Stomach (tissue), 9 donors: ENCODE measurements around the gene FEV. TPM values are rescaled to one million over a fixed set of nuclear protein-coding genes. Genes with fewer than 3 reads are reported as not detected.

Source experiments
- DNase-seq, 2 donors: peaks; one replicate each; pipeline versions ENCODE4 v3.0.0 to v3.0.0-alpha.2; 2013 to 2019
- H3K27ac ChIP-seq, 5 donors: fragments of 200-600 bp in 4 of 5; sonication (generic) in 4 of 5; one replicate each; pipeline ENCODE4 v1.5.1; 2013 to 2019; ENCODE audit warnings: mild to moderate bottlenecking in 1 of 5, moderate library complexity in 1 of 5
- H3K27me3 ChIP-seq, 3 donors: fragments of 200-600 bp; sonication (generic); one replicate each; pipeline ENCODE4 v1.5.1; 2017 to 2019; ENCODE audit warnings: mixed run types in 1 of 3
- H3K36me3 ChIP-seq, 4 donors: fragments of 200-600 bp; sonication (generic); 1 replicate in 3 of 4; 2 replicates in 1 of 4; pipeline ENCODE4 v1.5.1; 2016 to 2019
- H3K4me1 ChIP-seq, 4 donors: fragments of 200-600 bp; sonication (generic); one replicate each; pipeline ENCODE4 v1.5.1; 2016 to 2019
- H3K4me3 ChIP-seq, 4 donors: fragments of 200-600 bp; sonication (generic) in 3 of 4; one replicate each; pipeline ENCODE4 v1.5.1; 2016 to 2019; ENCODE audit warnings: mild to moderate bottlenecking in 1 of 4
- H3K9me3 ChIP-seq, 4 donors: fragments of 200-600 bp; sonication (generic); one replicate each; pipeline ENCODE4 v1.5.1; 2016 to 2019
- CTCF ChIP-seq, 7 experiments: fragments of 450-650 bp in 4 of 7; fragments of 200-600 bp in 3 of 7; sonication (generic) in 3 of 7; IDR thresholded peaks; one replicate each; pipeline ENCODE4 v1.5.1; 2016 to 2019; ENCODE audit warnings: antibody characterized with exemption in 7 of 7, control low read depth in 2 of 7, mild to moderate bottlenecking in 1 of 7
- EP300 ChIP-seq: sonication (generic); formaldehyde crosslinking; IDR thresholded peaks from one replicate; pipeline ENCODE4 v1.6.1; 2017; ENCODE audit warnings: antibody characterized with exemption
- POLR2A ChIP-seq, 4 donors: fragments of 450-650 bp; IDR thresholded peaks; one replicate each; pipeline ENCODE4 v1.6.1; 2016; ENCODE audit warnings: antibody characterized with exemption in 4 of 4, control low read depth in 2 of 4, mild to moderate bottlenecking in 1 of 4, moderate library complexity in 1 of 4
- POLR2AphosphoS5 ChIP-seq, 3 donors: sonication (generic); formaldehyde crosslinking; IDR thresholded peaks; one replicate each; pipeline ENCODE4 v1.6.1; 2016; ENCODE audit warnings: antibody characterized with exemption in 3 of 3
- WGBS, 5 donors: extraction: QIAGEN DNeasy Blood & Tissue Kit in 3 of 5; methylation state at CpG; one replicate each; pipeline versions ENCODE4 v1.1.5 to v1.1.7; 2013 to 2018; 5-methylcytosine and 5-hydroxymethylcytosine counted together
- intact Hi-C: fragments of 100-400 bp; cut with DNase I; formaldehyde crosslinking; loops from one replicate; pipeline ENCODE4 v1.15.1; 2023; ENCODE audit warnings: low total_unique reads
- polyA plus RNA-seq, 3 donors: library from polyadenylated mRNA; stranded (reverse); fragments of 200-250 nt; gene quantifications; one replicate each; pipeline ENCODE4 v1.2.3, GENCODE V29; 2013
- total RNA-seq, 5 donors: library from RNA; depleted of rRNA; stranded (reverse); fragments of >200 nt; gene quantifications; one replicate each; pipeline versions ENCODE4 v1.1.0 to v1.2.3, GENCODE V29; 2014 to 2016
- donor health status: healthy with polysubstance abuse.
- donor health status: Bipolar disorder and iron deficiency.
- donor health status: healthy.

The FEV gene
- total and polyA plus RNA-seq, 8 donors = 0.28 to 6.4 (median 1.1) TPM; not detected in 4

GRCh38 chr2:219009294-219009693 lies 24.3 kb upstream of the FEV start:
- TF ChIP-seq POLR2A (IDR thresholded peaks at IDR 0.05) (no peak), EP300 (no peak), POLR2AphosphoS5 (IDR thresholded peaks at IDR 0.05) (no peak), CTCF (IDR thresholded peaks at IDR 0.05) (no peak)
- H3K36me3 ChIP-seq = no peaks in the 10 kb centered on the region
- no peak overlapping the region for H3K27ac ChIP-seq
- no peak overlapping the region for H3K4me3 ChIP-seq
- no peaks in the 10 kb centered on the region for H3K4me1 ChIP-seq
- no peak for DNase-seq
- intact Hi-C loops = no loop called here
- H3K27me3 ChIP-seq = peaks cover 0 to 77% (median 8%) of the 10 kb centered on the region in 3 donors
- WGBS, 5 donors = 65 to 85% (median 70%) methylated on average over 2 of the region's 2 CpGs
- no peaks in the 10 kb centered on the region for H3K9me3 ChIP-seq

GRCh38 chr2:219003979-219004378 lies 19.0 kb upstream of the FEV start:
- no peak overlapping the region for H3K27ac ChIP-seq
- no peaks in the 10 kb centered on the region for H3K36me3 ChIP-seq
- TF ChIP-seq EP300 (no peak), POLR2AphosphoS5 (IDR thresholded peaks at IDR 0.05) (no peak), CTCF (IDR thresholded peaks at IDR 0.05) (no peak), POLR2A (IDR thresholded peaks at IDR 0.05) (no peak)
- H3K9me3 ChIP-seq = no peaks in the 10 kb centered on the region
- WGBS, 5 donors = 87 to 94% (median 90%) methylated on average over 3 of the region's 3 CpGs
- H3K4me3 ChIP-seq = no peak overlapping the region
- intact Hi-C loops = no loop called here
- peaks cover 24 to 47% (median 38%) of the 10 kb centered on the region in 4 donors for H3K4me1 ChIP-seq
- H3K27me3 ChIP-seq = peaks cover 19 to 98% (median 51%) of the 10 kb centered on the region in 3 donors
- DNase-seq = no peak

- Histone ChIP-seq H3K27ac (peak overlapping the region in 4 of 5 donors; percentile 88 to 93 (median 90)), H3K27me3 (peaks cover 19 to 98% (median 51%) of the 10 kb centered on the region in 3 donors), H3K9me3 (no peaks in the 10 kb centered on the region), H3K4me1 (peaks cover 24 to 50% (median 42%) of the 10 kb centered on the region in 4 donors), H3K4me3 (peak overlapping the region; percentile 35 to 49 (median 44)), H3K36me3 (no peaks in the 10 kb centered on the region)
- TF ChIP-seq POLR2A (IDR thresholded peaks at IDR 0.05) (no peak), EP300 (no peak), POLR2AphosphoS5 (IDR thresholded peaks at IDR 0.05) (no peak), CTCF (IDR thresholded peaks at IDR 0.05) (peak in 3 of 7 experiments; percentile 19 to 53 (median 31))
- 11 to 32% (median 13%) methylated on average over 6 to 20 of the region's 20 CpGs for WGBS, 5 donors
- intact Hi-C loops = no loop called here
- no peak for DNase-seq
These were observed 18.3 kb upstream of the FEV start for GRCh38 chr2:219003267-219003634.

- Histone ChIP-seq H3K27ac (peak overlapping the region; percentile 81 to 93 (median 89)), H3K27me3 (peaks cover 19 to 98% (median 51%) of the 10 kb centered on the region in 3 donors), H3K4me1 (peaks cover 24 to 52% (median 43%) of the 10 kb centered on the region in 4 donors), H3K36me3 (no peaks in the 10 kb centered on the region), H3K4me3 (peak overlapping the region; percentile 35 to 49 (median 44)), H3K9me3 (no peaks in the 10 kb centered on the region)
- WGBS, 5 donors = 1 to 2% (median 1%) methylated on average over 43 to 72 of the region's 72 CpGs
- peak in 5 of 7 experiments; percentile 27 to 64 (median 49) for TF ChIP-seq CTCF (IDR thresholded peaks at IDR 0.05)
- peak in 2 of 3 donors; percentile 39 to 48 for TF ChIP-seq POLR2AphosphoS5 (IDR thresholded peaks at IDR 0.05)
- no peak for TF ChIP-seq EP300
- intact Hi-C loops = no loop called here
- peak; percentile 88 to 92 for DNase-seq
These were observed 17.6 kb upstream of the FEV start for GRCh38 chr2:219002395-219003266.
